ENCODE results near the gene HIVEP2. TPM values are rescaled to one million over a fixed set of nuclear protein-coding genes. Genes with fewer than 3 reads are reported as not detected.

HIVEP2 gene
- total RNA-seq, 4 donors from 2014 or later: 17.2 to 49.4 (median 21.6) TPM

DNA sequence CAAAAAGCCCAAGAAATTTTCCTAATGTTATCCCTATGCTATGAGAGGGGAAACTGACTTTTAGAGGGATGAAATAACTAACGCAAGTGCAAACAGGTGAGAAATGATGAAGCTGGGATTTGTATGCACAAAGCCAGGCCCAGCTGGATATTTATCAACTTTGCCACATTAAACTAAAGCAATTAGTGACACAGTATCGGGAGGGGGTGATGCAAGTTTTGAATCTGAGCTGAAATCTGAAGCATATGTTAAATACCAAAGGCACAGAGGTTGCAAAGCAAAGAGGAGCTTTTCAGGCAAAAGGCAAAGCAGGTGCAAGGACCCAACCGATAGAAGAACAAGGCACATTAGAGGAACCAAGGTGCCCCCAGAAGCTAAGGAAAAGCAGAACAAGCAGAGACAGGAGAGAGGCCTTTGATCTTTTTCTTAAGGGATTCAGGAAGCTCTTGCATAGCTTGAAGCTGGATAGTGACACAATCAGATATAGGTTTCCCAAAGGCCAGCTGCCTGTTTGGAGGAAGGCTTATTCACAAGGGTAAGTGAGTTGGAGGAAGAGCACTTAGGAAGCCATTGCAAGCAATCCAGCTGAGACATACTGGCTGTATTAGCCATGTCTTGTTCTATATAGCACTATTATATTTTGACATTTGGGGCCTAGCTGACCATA lies 207.5 kb downstream of the HIVEP2 start:
- DNase-seq (ENCODE audit: low spot score in 2 of 2): no peak
- WGBS, 2 donors: 52 to 71% methylated on average over 3 of the region's 3 CpGs

GRCh38 chr6:142735204-142735603 lies 209.8 kb downstream of the HIVEP2 start:
- intact Hi-C loops (cut with DNase I; ENCODE audit: low total_unique reads): no loop called here
- no peak overlapping the region for H3K4me3 ChIP-seq (ENCODE audit: low read depth, poor library complexity, severe bottlenecking)
- TF ChIP-seq POLR2A (IDR thresholded peaks at IDR 0.05): no peak
- TF ChIP-seq, protein P1, sequence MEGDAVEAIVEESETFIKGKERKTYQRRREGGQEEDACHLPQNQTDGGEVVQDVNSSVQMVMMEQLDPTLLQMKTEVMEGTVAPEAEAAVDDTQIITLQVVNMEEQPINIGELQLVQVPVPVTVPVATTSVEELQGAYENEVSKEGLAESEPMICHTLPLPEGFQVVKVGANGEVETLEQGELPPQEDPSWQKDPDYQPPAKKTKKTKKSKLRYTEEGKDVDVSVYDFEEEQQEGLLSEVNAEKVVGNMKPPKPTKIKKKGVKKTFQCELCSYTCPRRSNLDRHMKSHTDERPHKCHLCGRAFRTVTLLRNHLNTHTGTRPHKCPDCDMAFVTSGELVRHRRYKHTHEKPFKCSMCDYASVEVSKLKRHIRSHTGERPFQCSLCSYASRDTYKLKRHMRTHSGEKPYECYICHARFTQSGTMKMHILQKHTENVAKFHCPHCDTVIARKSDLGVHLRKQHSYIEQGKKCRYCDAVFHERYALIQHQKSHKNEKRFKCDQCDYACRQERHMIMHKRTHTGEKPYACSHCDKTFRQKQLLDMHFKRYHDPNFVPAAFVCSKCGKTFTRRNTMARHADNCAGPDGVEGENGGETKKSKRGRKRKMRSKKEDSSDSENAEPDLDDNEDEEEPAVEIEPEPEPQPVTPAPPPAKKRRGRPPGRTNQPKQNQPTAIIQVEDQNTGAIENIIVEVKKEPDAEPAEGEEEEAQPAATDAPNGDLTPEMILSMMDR (IDR thresholded peaks at IDR 0.05): no peak
- DNase-seq (ENCODE audit: low spot score in 2 of 2): no peak
- WGBS, 2 donors: 24 to 53% methylated on average over 4 of the region's 4 CpGs

More for the DNA sequence above, 207.5 kb downstream of the HIVEP2 start:
- H3K4me3 ChIP-seq (ENCODE audit: low read depth, poor library complexity, severe bottlenecking): no peak overlapping the region
- TF ChIP-seq, protein P1 (IDR thresholded peaks at IDR 0.05): no peak
- no peak for TF ChIP-seq POLR2A (IDR thresholded peaks at IDR 0.05)
- intact Hi-C loops (cut with DNase I; ENCODE audit: low total_unique reads): no loop called here

GRCh38 chr6:142732790-142733189 lies 212.2 kb downstream of the HIVEP2 start:
- TF ChIP-seq POLR2A (IDR thresholded peaks at IDR 0.05): no peak
- TF ChIP-seq, protein P1 (IDR thresholded peaks at IDR 0.05): no peak
- intact Hi-C loops (cut with DNase I; ENCODE audit: low total_unique reads): no loop called here
- DNase-seq (ENCODE audit: low spot score in 2 of 2): no peak
- H3K4me3 ChIP-seq (ENCODE audit: low read depth, poor library complexity, severe bottlenecking): no peak overlapping the region

DNA sequence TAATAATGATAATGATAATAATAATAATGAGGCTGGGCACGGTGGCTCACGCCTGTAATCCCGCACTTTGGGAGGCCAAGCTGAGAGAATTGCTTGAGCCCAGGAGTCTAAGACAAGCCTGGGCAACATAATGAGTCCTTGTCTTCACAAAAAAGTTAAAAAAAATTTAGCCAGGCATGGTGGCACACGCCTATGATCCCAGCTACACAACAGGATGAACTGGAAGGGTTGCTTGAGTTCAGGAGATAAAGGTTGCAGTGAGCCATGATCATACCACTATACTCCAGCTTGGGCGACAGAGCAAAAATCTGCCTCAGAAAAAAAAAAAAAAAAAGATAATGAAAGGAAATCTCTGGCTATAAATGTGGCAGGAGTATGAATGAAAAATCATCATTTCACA lies 213.4 kb downstream of the HIVEP2 start:
- H3K4me3 ChIP-seq (ENCODE audit: low read depth, poor library complexity, severe bottlenecking): no peak overlapping the region
- intact Hi-C loops (cut with DNase I; ENCODE audit: low total_unique reads): no loop called here
- TF ChIP-seq, protein P1 (IDR thresholded peaks at IDR 0.05): no peak
- no peak for TF ChIP-seq POLR2A (IDR thresholded peaks at IDR 0.05)
- DNase-seq (ENCODE audit: low spot score in 2 of 2): no peak
- 60 to 70% methylated on average over 5 of the region's 5 CpGs for WGBS, 2 donors

GRCh38 chr6:142729618-142730017 lies 215.4 kb downstream of the HIVEP2 start:
- intact Hi-C loops (cut with DNase I; ENCODE audit: low total_unique reads): no loop called here
- DNase-seq (ENCODE audit: low spot score in 2 of 2): no peak
- TF ChIP-seq POLR2A (IDR thresholded peaks at IDR 0.05): no peak
- TF ChIP-seq, protein P1 (IDR thresholded peaks at IDR 0.05): no peak
- WGBS, 2 donors: 61 to 68% methylated on average over 4 of the region's 4 CpGs
- H3K4me3 ChIP-seq (ENCODE audit: low read depth, poor library complexity, severe bottlenecking): no peak overlapping the region

Measured in lower leg skin (tissue), 4 donors.